ENCODE results near the gene MAP3K2.

DNA sequence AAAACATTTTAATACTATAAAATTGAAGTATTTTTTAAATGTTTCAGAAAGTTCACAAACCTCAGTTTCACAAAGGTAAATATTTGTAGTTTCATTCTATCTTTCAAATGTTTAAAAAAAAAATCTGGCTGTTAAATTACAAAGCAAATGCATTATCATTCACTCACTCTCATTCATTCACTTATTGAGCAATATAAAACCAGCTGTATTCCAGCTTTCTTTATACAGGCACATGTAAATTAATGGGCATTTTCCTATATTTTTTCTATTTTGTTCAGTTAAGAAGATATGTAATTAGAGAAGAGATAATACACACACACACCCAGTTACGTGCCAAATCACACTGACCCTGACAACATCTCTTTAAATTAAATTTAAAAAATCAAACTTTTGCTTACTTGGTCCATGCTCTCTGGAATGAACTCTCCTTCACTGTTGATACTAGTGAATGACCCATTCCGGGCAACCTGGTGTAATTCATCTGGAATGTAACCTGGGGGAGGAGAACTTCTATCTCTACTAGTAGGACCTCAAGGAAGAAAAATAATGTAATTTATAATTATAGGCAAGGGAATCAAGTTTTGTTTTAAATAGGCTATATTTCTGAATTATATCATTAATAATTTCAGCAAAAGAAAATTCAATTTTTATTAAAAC lies 61.4 kb downstream of the MAP3K2 start:
- TF ChIP-seq, protein P1, sequence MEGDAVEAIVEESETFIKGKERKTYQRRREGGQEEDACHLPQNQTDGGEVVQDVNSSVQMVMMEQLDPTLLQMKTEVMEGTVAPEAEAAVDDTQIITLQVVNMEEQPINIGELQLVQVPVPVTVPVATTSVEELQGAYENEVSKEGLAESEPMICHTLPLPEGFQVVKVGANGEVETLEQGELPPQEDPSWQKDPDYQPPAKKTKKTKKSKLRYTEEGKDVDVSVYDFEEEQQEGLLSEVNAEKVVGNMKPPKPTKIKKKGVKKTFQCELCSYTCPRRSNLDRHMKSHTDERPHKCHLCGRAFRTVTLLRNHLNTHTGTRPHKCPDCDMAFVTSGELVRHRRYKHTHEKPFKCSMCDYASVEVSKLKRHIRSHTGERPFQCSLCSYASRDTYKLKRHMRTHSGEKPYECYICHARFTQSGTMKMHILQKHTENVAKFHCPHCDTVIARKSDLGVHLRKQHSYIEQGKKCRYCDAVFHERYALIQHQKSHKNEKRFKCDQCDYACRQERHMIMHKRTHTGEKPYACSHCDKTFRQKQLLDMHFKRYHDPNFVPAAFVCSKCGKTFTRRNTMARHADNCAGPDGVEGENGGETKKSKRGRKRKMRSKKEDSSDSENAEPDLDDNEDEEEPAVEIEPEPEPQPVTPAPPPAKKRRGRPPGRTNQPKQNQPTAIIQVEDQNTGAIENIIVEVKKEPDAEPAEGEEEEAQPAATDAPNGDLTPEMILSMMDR (conservative IDR thresholded peaks at IDR 0.05), result no peak
- TF ChIP-seq ZFX (IDR thresholded peaks at IDR 0.05), result no peak
